Measurements from ENCODE around the gene SYNE1. TPM values are rescaled to one million over a fixed set of nuclear protein-coding genes. Genes with fewer than 3 reads are reported as not detected.
"Not testable (repeated sequence)": the region's sequence is repeated elsewhere in the genome, so short reads cannot be mapped to it uniquely, and the experiment has no call there.

SYNE1 gene
- total and polyA plus RNA-seq, 2 of the 8 experiments (the other 6 are each of a cell fraction or from before 2014, with no cell fraction given): 2.8 to 5.5 TPM

DNA sequence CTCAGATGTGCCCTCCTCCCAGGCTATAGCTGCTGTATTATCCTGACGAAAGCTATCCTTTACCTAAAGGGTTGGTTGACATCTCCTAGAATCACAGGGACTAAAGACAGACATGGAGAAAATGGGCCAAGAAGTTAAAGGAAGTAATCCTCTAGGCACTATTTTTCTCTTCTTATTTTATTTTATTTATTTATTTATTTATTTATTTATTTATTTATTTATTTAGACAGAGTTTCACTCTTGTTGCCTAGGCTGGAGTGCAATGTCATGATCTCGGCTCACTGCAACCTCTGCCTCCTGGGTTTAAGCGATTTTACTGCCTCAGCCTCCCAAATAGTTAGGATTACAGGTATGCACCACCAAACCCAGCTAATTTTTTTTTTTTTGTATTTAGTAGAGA is 309.0 kb downstream of the SYNE1 start:
- DNase-seq (ENCODE audit: low read depth in 1 of 2, low spot score in 2 of 2); H3K79me2 ChIP-seq (ENCODE audit: control insufficient read depth in 1 of 2, insufficient read depth in 2 of 2, low read length in 2 of 2); H2AK5ac ChIP-seq (ENCODE audit: low read depth, low read length); H3K27me3 ChIP-seq (replicated peaks in 1 of 4; ENCODE audit: control insufficient read depth in 3 of 4, extremely low read depth in 1 of 4, insufficient read depth in 3 of 4, low read length in 3 of 4); H3K9me3 ChIP-seq (ENCODE audit: insufficient read depth in 2 of 2, low read depth in 1 of 2, low read length in 1 of 2); H3K4ac ChIP-seq (replicated peaks; ENCODE audit: insufficient read length, low read depth, low read length); H2BK5ac ChIP-seq (ENCODE audit: low read depth, low read length); H2AFZ ChIP-seq (ENCODE audit: low read length); H3K4me2 ChIP-seq (ENCODE audit: insufficient read depth in 1 of 2, low read depth in 2 of 2, low read length in 2 of 2); H3K18ac ChIP-seq (ENCODE audit: extremely low read depth, low read length); H3K14ac ChIP-seq (ENCODE audit: insufficient read length); H4K20me1 ChIP-seq (replicated peaks in 1 of 2; ENCODE audit: control insufficient read depth in 1 of 2, insufficient read depth in 2 of 2, low read length in 2 of 2); H3K4me3 ChIP-seq (ENCODE audit: extremely low read depth in 1 of 4, insufficient read depth in 2 of 4, low read depth in 3 of 4, low read length in 4 of 4); H3K9ac ChIP-seq (replicated peaks in 1 of 4; ENCODE audit: extremely low read depth in 1 of 4, low read depth in 3 of 4, low read length in 3 of 4); H3K23me2 ChIP-seq (ENCODE audit: low read depth, low read length); H2BK20ac ChIP-seq (ENCODE audit: low read length); H3K27ac ChIP-seq (ENCODE audit: low read depth, low read length); H3K79me1 ChIP-seq (ENCODE audit: low read depth, low read length); H3K23ac ChIP-seq (ENCODE audit: insufficient read length); H4K91ac ChIP-seq (replicated peaks; ENCODE audit: insufficient read length, low read length); H2BK15ac ChIP-seq (ENCODE audit: low read length); H3K56ac ChIP-seq (replicated peaks; ENCODE audit: insufficient read length, low read depth, low read length); H3K36me3 ChIP-seq (ENCODE audit: control insufficient read depth in 2 of 4, insufficient read depth in 4 of 4, low read length in 3 of 4); POLR2A ChIA-PET (ENCODE audit: partially characterized antibody); H4K5ac ChIP-seq (ENCODE audit: insufficient read length, low read depth, low read length); H2BK12ac ChIP-seq (ENCODE audit: low read depth, low read length); H3K4me1 ChIP-seq (replicated peaks in 1 of 4; ENCODE audit: control insufficient read depth in 3 of 4, insufficient read depth in 4 of 4, low read length in 3 of 4); H4K8ac ChIP-seq (ENCODE audit: extremely low read depth, insufficient read depth, low read length); FAIRE-seq; H2BK120ac ChIP-seq (replicated peaks; ENCODE audit: low read depth, low read length): not testable (repeated sequence)
- WGBS, 2 experiments (ENCODE audit: extremely low coverage in 1 of 2, insufficient coverage in 1 of 2, insufficient read length in 1 of 2, insufficient replicate concordance in 2 of 2, low coverage in 1 of 2, low lambda C conversion rate in 2 of 2, missing lambda C conversion rate in 1 of 2): 93% methylated on average over 3 of the region's 3 CpGs; no CpG with 5 or more reads in 1 of the 2 experiments
- CTCF ChIA-PET (ENCODE audit: partially characterized antibody): interaction anchor here (0.6 to 6.0 kb wide), 2 partner anchors 9 to 119 kb away, joined by 3 to 46 read pairs; no protein-coding TSS in a partner anchor

Measured in H1 (cell line).